ENCODE measurements around the gene EXOC6B.

Gene EXOC6B

GRCh38 chr2:72738096-72738495 is 87.7 kb downstream of the EXOC6B start:
- no peak for DNase-seq (ENCODE audit: low read depth, low spot score)

- DNase-seq (ENCODE audit: low read depth, low spot score), result no peak
Measured at GRCh38 chr2:72734432-72734831, 91.4 kb downstream of the EXOC6B start.

GRCh38 chr2:72731116-72731515 is 94.7 kb downstream of the EXOC6B start:
- DNase-seq (ENCODE audit: low read depth, low spot score), result no peak

GRCh38 chr2:72727356-72727755 is 98.5 kb downstream of the EXOC6B start:
- no peak for DNase-seq (ENCODE audit: low read depth, low spot score)

GRCh38 chr2:72723769-72724370 is 102.0 kb downstream of the EXOC6B start:
- DNase-seq (ENCODE audit: low read depth, low spot score), result no peak

- no peak for DNase-seq (ENCODE audit: low read depth, low spot score)
Measured at GRCh38 chr2:72722492-72723070, 103.3 kb downstream of the EXOC6B start.

GRCh38 chr2:72719416-72719815 is 106.4 kb downstream of the EXOC6B start:
- DNase-seq (ENCODE audit: low read depth, low spot score), result no peak

GRCh38 chr2:72718876-72719275 is 107.0 kb downstream of the EXOC6B start:
- no peak for DNase-seq (ENCODE audit: low read depth, low spot score)

GRCh38 chr2:72716601-72717000 is 109.2 kb downstream of the EXOC6B start:
- no peak for DNase-seq (ENCODE audit: low read depth, low spot score)

- DNase-seq (ENCODE audit: low read depth, low spot score), result no peak
Measured at GRCh38 chr2:72713857-72714256, 112.0 kb downstream of the EXOC6B start.

- DNase-seq (ENCODE audit: low read depth, low spot score), result no peak
Measured at GRCh38 chr2:72712977-72713376, 112.9 kb downstream of the EXOC6B start.

GRCh38 chr2:72712304-72712703 is 113.5 kb downstream of the EXOC6B start:
- DNase-seq (ENCODE audit: low read depth, low spot score), result no peak

GRCh38 chr2:72710418-72711152 is 115.2 kb downstream of the EXOC6B start:
- DNase-seq (ENCODE audit: low read depth, low spot score), result no peak

- no peak for DNase-seq (ENCODE audit: low read depth, low spot score)
Measured at GRCh38 chr2:72708236-72708635, 117.6 kb downstream of the EXOC6B start.

- DNase-seq (ENCODE audit: low read depth, low spot score), result no peak
Measured at GRCh38 chr2:72698300-72698699, 127.5 kb downstream of the EXOC6B start.

- DNase-seq (ENCODE audit: low read depth, low spot score), result no peak
Measured at GRCh38 chr2:72696559-72696958, 129.3 kb downstream of the EXOC6B start.

- no peak for DNase-seq (ENCODE audit: low read depth, low spot score)
Measured at GRCh38 chr2:72695676-72696075, 130.2 kb downstream of the EXOC6B start.

- DNase-seq (ENCODE audit: low read depth, low spot score), result peak; percentile 15
Measured at GRCh38 chr2:72694715-72695496, 130.9 kb downstream of the EXOC6B start.

GRCh38 chr2:72689579-72690195 is 136.1 kb downstream of the EXOC6B start:
- no peak for DNase-seq (ENCODE audit: low read depth, low spot score)

GRCh38 chr2:72685638-72686213 is 140.1 kb downstream of the EXOC6B start:
- DNase-seq (ENCODE audit: low read depth, low spot score), result no peak

- DNase-seq (ENCODE audit: low read depth, low spot score), result no peak
Measured at GRCh38 chr2:72682061-72682460, 143.8 kb downstream of the EXOC6B start.

Data from brain pericyte (primary cell).